ENCODE results near the gene CCR7.

Gene CCR7

GRCh38 chr17:40558300-40558889 lies 6.9 kb downstream of the CCR7 start:
- peaks cover 21% of the 10 kb centered on the region for H3K4me1 ChIP-seq (ENCODE audit: control insufficient read depth, insufficient read depth, low read length)
- no peaks in the 10 kb centered on the region for H3K27me3 ChIP-seq (ENCODE audit: control insufficient read depth, insufficient read depth, low read length)
- H3K9me3 ChIP-seq (ENCODE audit: control insufficient read depth, low read length), result no peaks in the 10 kb centered on the region
- H3K9ac ChIP-seq (ENCODE audit: low read length), result peak overlapping the region; percentile 5
- no peaks in the 10 kb centered on the region for H3K36me3 ChIP-seq (ENCODE audit: control insufficient read depth, insufficient read depth, low read length)
- H3K4me3 ChIP-seq (ENCODE audit: low read length), result no peak overlapping the region

GRCh38 chr17:40557531-40558299 lies 7.6 kb downstream of the CCR7 start:
- H3K4me3 ChIP-seq (ENCODE audit: low read length), result no peak overlapping the region
- H3K9me3 ChIP-seq (ENCODE audit: control insufficient read depth, low read length), result no peaks in the 10 kb centered on the region
- H3K4me1 ChIP-seq (ENCODE audit: control insufficient read depth, insufficient read depth, low read length), result peaks cover 21% of the 10 kb centered on the region
- H3K27me3 ChIP-seq (ENCODE audit: control insufficient read depth, insufficient read depth, low read length), result no peaks in the 10 kb centered on the region
- H3K36me3 ChIP-seq (ENCODE audit: control insufficient read depth, insufficient read depth, low read length), result no peaks in the 10 kb centered on the region
- H3K9ac ChIP-seq (ENCODE audit: low read length), result no peak overlapping the region

GRCh38 chr17:40556884-40557414 lies 8.3 kb downstream of the CCR7 start:
- H3K4me1 ChIP-seq (ENCODE audit: control insufficient read depth, insufficient read depth, low read length), result peaks cover 21% of the 10 kb centered on the region

GRCh38 chr17:40556198-40556661 lies 9.0 kb downstream of the CCR7 start:
- Histone ChIP-seq H3K4me3 (ENCODE audit: low read length) (no peak overlapping the region), H3K27me3 (ENCODE audit: control insufficient read depth, insufficient read depth, low read length) (no peaks in the 10 kb centered on the region), H3K9ac (ENCODE audit: low read length) (no peak overlapping the region), H3K9me3 (ENCODE audit: control insufficient read depth, low read length) (no peaks in the 10 kb centered on the region), H3K4me1 (ENCODE audit: control insufficient read depth, insufficient read depth, low read length) (peaks cover 21% of the 10 kb centered on the region), H3K36me3 (ENCODE audit: control insufficient read depth, insufficient read depth, low read length) (no peaks in the 10 kb centered on the region)

More at GRCh38 chr17:40556884-40557414, 8.3 kb downstream of the CCR7 start:
- H3K4me3 ChIP-seq (ENCODE audit: low read length), result no peak overlapping the region
- no peaks in the 10 kb centered on the region for H3K36me3 ChIP-seq (ENCODE audit: control insufficient read depth, insufficient read depth, low read length)
- no peaks in the 10 kb centered on the region for H3K27me3 ChIP-seq (ENCODE audit: control insufficient read depth, insufficient read depth, low read length)
- H3K9ac ChIP-seq (ENCODE audit: low read length), result no peak overlapping the region
- H3K9me3 ChIP-seq (ENCODE audit: control insufficient read depth, low read length), result no peaks in the 10 kb centered on the region

GRCh38 chr17:40555296-40556190 lies 9.7 kb downstream of the CCR7 start:
- Histone ChIP-seq H3K9ac (ENCODE audit: low read length) (no peak overlapping the region), H3K27me3 (ENCODE audit: control insufficient read depth, insufficient read depth, low read length) (no peaks in the 10 kb centered on the region), H3K4me3 (ENCODE audit: low read length) (no peak overlapping the region), H3K4me1 (ENCODE audit: control insufficient read depth, insufficient read depth, low read length) (peaks cover 19% of the 10 kb centered on the region), H3K9me3 (ENCODE audit: control insufficient read depth, low read length) (no peaks in the 10 kb centered on the region), H3K36me3 (ENCODE audit: control insufficient read depth, insufficient read depth, low read length) (no peaks in the 10 kb centered on the region)

DNA sequence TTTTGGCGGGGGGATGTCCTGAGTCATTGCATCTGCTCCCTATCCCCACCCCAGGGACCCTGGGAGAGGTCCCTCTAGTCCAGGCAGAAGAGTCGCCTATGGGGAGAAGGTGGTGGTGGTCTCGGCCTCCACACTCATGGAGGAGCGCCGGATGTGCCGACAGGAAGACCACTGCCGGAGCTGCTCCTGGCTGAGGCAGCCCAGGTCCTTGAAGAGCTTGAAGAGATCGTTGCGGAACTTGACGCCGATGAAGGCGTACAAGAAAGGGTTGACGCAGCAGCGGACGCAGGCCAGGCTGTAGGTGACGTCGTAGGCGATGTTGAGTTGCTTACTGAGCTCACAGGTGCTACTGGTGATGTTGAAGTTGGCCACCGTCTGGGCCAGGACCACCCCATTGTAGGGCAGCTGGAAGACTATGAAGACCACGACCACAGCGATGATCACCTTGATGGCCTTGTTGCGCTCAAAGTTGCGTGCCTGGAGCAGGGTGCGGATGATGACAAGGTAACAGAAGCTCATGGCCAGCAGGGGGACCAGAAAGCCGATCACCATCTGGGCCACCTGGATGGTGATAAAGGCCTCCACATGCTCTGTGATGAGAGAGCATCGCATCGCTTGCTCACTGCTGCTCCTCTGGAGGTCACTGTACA lies 10.5 kb downstream of the CCR7 start:
- H3K27me3 ChIP-seq (ENCODE audit: control insufficient read depth, insufficient read depth, low read length), result no peaks in the 10 kb centered on the region
- H3K4me3 ChIP-seq (ENCODE audit: low read length), result no peak overlapping the region
- no peaks in the 10 kb centered on the region for H3K36me3 ChIP-seq (ENCODE audit: control insufficient read depth, insufficient read depth, low read length)
- H3K9ac ChIP-seq (ENCODE audit: low read length), result no peak overlapping the region
- H3K4me1 ChIP-seq (ENCODE audit: control insufficient read depth, insufficient read depth, low read length), result peaks cover 16% of the 10 kb centered on the region
- no peaks in the 10 kb centered on the region for H3K9me3 ChIP-seq (ENCODE audit: control insufficient read depth, low read length)

DNA sequence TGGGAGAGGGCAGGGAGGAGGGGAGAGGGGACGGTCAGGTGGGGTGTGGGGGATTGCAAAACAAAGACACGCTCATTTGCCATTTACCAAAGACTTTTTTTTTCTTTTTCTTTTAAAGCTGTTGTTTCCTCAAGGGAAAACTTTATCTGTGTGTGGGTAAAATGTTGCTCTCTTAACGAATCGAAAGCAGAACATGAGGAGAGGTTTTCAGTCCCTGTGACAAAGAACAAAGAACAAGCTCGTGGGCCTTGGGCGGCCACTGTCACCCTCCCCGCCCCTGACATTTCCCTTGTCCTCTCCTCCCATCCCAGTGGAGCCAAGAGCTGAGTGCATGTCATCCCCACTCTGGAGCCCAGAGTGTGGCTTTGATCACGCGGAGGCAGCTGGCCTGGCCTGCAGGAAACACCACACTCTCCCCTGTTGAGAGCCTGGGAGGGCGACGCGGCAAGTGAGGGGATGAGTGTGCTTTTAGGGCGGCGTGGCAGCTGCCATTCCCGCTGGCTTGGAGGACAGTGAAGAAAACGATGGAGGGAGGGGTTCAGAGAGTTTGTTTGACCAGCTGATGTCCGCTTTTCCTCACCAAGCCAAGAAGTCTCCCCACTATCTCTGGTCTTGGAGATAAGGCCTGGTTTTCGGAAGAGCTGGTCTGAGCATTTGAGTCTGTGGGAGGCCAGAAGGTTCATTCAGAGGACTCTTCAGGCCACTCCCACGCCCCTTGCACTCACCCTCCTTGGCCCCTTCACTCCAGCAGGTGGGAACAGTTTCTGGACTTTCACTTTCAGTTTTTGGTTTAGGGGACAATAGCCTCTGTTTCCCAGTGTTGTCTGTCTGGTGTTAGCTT lies 11.4 kb downstream of the CCR7 start:
- H3K36me3 ChIP-seq (ENCODE audit: control insufficient read depth, insufficient read depth, low read length), result no peaks in the 10 kb centered on the region
- no peak overlapping the region for H3K4me3 ChIP-seq (ENCODE audit: low read length)
- no peak overlapping the region for H3K9ac ChIP-seq (ENCODE audit: low read length)
- no peaks in the 10 kb centered on the region for H3K27me3 ChIP-seq (ENCODE audit: control insufficient read depth, insufficient read depth, low read length)
- H3K9me3 ChIP-seq (ENCODE audit: control insufficient read depth, low read length), result no peaks in the 10 kb centered on the region
- peaks cover 24% of the 10 kb centered on the region for H3K4me1 ChIP-seq (ENCODE audit: control insufficient read depth, insufficient read depth, low read length)

- Histone ChIP-seq H3K9ac (ENCODE audit: low read length) (no peak overlapping the region), H3K27me3 (ENCODE audit: control insufficient read depth, insufficient read depth, low read length) (no peaks in the 10 kb centered on the region), H3K4me3 (ENCODE audit: low read length) (no peak overlapping the region), H3K36me3 (ENCODE audit: control insufficient read depth, insufficient read depth, low read length) (no peaks in the 10 kb centered on the region), H3K9me3 (ENCODE audit: control insufficient read depth, low read length) (no peaks in the 10 kb centered on the region), H3K4me1 (ENCODE audit: control insufficient read depth, insufficient read depth, low read length) (peaks cover 33% of the 10 kb centered on the region)
These were observed 12.2 kb downstream of the CCR7 start for GRCh38 chr17:40552806-40553693.

DNA sequence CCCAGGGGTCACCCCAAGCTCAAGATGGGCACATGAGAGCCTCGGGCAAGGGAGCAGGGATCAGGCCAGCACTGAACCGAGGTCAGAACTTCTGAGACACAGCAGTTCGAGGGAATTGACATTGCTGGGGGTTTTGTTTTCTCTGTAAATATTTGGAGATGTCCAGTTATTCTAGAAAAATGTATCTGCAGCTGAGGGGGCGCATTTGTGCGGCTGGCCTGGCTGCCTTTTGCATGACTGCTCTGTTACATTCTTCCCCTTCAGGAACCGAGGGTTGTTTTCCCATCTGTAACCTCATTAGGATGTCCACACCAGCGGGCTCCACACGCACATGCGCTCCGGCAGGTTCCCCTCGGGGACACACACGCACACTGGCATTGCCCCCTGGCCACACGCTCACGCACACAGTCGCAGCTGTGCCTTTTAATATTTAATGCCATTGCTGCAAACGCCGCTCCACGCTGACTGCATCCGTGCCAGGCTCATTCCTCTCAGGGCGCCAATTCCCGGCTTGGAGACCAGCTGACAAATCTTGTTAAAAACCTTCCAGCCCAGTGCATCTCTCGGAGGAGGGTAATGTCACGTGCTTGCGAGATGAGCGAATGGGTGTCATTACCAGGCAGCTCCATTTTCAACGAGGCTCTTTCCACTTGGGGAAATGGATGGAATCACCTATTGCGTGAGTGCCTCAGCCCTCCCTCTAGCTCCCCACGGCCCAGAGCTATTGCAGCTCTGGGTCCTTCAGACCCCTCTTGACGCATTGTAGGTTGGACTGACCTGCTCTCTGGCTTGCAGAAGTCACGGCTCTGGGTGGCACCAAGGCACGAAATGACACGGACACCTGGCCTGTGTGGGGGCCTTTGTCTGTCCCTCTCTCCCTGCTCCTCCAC lies 13.1 kb downstream of the CCR7 start:
- no peaks in the 10 kb centered on the region for H3K9me3 ChIP-seq (ENCODE audit: control insufficient read depth, low read length)
- peaks cover 40% of the 10 kb centered on the region for H3K4me1 ChIP-seq (ENCODE audit: control insufficient read depth, insufficient read depth, low read length)
- H3K4me3 ChIP-seq (ENCODE audit: low read length), result no peak overlapping the region
- H3K9ac ChIP-seq (ENCODE audit: low read length), result no peak overlapping the region
- no peaks in the 10 kb centered on the region for H3K36me3 ChIP-seq (ENCODE audit: control insufficient read depth, insufficient read depth, low read length)
- no peaks in the 10 kb centered on the region for H3K27me3 ChIP-seq (ENCODE audit: control insufficient read depth, insufficient read depth, low read length)
